Measurements from ENCODE around the gene SERPINA4.

Gene SERPINA4

DNA sequence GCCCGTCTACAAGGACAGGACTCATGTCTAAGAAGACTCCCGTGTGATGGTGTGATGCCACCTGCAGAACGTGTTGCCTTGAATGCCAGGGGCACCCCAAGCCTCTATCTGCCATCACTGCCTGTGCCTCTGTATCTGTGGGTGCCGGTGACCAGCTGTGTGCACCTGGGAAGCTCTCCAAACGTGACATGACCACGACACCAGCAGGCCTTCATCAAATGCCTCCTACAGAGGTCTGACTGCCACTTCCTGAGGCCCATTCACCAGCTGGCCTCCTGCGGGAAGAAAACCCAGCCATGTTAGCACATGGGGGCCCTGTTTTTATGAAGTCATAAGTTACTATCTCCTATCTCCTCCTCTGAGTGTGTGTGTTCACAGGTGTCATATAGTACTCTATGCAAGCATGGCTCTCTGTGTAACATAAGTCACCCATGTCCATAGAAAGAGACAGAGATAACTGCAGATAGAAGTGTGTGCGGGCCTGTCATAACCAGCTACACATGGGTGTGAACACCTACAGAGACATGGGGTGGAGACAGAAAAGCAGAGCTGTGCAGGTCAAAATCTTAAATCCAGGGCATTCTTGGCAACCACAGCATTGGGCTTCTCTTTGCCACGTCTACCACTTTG lies 18.3 kb upstream of the SERPINA4 start:
- no peak for DNase-seq

DNA sequence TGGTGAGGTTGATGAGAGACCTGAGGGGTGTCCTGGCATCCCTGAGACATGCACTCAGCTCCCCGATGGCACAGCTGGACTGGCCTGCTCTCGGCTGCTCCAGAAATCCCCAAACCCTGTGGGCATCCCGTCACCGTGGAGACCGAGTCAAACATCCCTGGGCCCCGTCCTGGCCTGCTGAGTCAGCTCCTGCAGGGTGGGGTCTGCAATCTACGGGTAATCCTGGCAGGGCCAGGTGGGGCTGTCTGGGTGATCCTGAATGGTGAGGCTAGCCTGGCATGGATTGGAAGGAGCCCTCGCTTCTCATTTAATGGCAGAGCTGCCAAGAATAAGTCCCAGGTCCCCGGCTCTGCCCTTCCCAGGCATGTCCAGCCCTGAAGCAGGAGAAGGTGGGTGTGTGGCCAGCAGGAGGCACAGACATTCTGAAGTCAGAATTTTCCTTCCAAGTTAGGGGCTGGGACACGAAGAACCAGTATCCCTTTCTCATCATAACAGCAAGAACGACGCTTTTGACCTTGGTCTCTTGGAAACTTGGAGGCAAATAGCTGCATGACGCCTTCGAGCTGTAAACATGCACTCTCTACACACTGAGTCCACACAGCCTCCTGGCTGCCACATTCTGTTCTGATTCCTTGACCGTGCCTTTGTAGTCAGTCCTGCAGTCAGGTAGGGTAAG lies 17.7 kb upstream of the SERPINA4 start:
- DNase-seq, result no peak

DNA sequence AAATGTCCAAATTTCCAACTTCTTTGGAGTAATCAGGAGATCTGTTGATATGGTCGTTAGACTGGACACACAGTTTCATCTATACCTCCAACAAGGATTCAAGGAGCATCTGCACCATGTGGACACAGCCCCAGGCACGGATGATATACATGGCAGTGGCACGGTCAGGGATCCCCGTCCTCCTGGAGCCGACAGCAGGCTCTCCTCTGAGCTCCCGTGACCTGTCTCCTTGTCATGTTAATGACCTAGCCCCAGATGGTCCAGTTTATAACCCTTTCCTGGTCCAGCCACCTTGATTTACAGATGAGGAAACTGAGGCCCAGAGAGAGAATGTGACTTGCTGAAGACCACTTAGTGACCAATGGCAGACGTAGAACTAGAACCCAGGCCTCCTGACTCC lies 16.5 kb upstream of the SERPINA4 start:
- DNase-seq, result no peak

DNA sequence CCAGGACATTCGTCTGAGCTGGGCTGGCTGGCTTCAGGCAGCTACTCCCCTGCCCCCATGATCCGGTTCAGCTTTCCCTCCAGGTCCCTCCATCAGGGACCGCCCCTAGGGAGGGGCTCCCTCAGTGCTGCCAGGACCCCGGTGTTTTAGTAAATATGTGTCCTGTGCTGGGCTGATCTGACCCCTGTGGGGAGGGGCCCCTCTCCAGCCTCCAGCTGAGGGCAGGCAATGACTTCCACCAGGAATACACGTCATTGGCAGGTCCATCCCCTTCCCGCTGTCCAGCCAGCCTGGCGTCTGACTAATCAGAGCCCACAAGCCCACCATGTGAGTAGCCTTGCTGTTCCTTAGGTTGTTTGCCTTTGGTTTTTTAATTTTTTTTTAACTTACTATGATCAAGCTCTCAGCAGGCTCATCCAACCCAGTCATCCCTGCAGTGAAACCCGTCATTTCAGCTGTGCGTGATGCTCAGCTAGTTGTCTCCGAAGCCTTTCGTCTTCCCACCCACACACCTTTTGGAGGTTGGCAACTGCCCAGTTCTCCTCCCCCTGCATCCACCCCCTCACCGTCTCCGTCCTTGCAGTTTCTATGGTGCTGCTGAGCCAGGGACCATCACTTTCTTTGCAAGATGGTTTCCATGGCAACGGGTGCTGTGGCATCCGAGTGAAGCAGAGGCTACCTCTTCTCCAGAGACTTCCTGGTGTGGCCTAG lies 16.0 kb upstream of the SERPINA4 start:
- no peak for DNase-seq

DNA sequence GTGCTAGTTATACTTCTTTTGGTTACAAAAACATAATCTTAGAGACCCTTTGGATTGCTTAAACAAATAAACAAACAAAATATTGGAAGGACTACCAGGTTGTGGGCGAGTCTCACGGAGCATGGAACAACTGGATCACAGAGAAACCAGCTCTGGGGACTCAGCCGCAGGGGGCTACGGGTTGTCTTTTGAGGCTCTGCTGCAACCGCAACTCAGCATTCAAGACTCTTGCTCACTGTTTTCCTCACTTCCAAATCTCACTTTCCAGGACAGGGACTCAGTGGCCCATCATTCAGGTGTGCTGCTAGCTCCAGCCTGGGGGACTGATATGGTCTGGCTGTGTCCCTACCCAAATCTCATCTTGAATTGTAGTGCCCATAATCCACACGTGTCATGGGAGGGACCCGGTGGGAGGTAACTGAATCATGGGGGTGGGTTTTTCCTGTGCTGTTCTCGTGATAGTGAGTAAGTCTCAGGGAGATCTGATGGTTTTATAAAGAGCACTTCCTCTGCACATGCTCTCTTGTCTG lies 14.0 kb upstream of the SERPINA4 start:
- no peak for DNase-seq

DNA sequence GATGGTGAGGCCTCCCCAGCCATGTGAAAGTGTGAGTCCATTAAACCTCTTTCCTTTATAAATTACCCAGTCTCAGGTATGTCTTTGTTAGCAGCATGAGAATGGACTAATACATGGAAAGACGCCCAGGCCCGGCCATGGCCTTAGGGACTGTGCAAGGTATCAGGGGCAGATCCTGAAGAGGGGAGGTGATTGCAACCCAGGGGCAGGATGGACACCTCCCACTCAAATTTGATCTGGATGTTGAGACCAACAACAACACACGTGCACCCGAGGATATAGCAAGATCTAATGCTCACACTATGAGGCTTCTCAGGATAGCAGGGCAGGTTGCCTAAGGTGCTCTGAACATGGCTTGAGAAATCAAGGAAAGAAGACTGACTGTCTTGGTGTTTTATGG lies 13.5 kb upstream of the SERPINA4 start:
- DNase-seq, result no peak

DNA sequence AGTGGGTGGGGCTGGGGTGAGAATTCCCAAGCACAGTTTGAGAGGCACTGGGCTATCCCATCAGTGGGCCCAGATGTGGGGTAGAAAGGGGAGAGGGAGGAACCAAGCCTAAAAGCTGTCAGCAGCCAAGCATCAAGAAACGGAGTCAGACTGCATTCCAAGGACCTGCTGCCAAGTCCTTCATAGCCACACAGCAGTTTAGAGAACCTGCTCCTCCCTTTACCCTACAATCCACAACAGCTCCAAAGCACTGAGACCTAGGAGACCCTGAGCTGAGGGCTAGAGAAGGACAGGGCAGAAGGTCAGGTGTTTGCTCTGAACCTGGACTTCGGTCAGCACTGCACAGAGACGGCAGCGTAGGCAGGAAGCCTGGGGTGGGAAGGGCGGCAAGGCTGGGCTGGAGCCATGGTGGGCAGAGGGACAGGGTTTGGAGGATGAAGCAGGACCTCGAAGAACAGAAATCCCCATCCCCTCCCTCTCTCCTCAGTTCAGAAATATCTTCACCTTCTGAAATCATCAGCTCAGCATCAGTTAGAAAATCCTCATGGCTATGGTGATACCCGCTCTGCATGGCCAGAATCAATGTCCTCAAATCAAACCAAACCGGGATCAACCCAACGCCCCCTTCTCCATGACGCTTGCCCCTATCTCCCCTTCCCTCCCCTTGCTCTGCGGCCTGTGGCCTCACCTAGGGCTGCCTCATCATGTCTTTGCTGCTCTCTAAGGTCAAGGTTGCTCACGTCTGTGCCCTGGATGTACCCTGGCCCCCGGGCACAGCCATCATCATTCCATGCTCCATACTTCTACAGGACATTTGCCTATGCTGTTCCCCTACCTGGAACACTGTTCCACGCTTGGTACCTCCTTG lies 12.9 kb upstream of the SERPINA4 start:
- no peak for DNase-seq

DNA sequence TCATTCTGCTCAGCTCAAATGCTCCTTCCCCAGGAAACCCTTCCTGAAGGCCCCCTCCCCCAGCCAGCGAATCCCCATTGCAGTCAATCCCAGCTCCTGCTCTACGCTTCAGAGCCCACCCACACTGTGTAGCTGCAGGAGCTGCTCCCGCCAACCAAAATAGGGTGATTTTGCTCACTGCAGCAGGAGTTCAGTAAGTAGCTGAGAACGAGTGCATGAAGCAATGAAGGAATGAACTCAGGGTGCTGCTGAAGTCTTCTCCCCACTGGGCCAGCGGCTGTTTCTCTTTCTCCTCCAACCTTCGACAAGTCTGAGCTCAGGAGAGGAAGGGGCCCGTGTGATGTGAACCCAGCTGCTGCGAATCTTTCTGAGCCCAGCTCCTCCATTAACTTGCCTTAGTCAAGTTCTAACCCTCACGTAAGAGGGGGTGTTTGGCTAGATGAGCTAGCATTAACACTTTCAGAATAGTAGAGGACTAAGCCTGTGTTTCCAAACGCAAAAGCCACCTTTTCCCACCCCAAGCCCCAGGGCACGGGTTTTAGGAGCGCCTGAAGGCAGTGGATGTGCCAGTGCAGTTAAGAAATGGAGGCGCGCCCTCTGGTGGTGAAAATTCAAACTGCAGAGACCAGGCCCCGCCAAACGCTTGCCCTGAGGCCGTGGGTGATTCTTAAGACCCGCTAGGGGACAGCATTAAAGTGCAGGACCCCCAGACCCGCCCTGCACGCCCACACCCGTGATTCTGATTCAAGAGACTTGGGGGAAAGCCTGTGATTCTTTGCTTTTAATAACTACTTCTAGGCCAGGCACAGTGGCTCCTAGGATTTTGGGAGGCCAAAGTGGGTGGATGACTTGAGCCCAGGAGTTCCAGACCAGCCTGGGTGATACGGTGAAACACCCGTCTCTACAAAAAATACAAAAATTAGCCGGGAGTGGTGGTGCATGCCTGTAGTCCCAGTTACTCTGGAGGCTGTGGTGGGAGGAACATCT lies 11.9 kb upstream of the SERPINA4 start:
- peak in 1 of 2 donors; percentile 19 for DNase-seq

DNA sequence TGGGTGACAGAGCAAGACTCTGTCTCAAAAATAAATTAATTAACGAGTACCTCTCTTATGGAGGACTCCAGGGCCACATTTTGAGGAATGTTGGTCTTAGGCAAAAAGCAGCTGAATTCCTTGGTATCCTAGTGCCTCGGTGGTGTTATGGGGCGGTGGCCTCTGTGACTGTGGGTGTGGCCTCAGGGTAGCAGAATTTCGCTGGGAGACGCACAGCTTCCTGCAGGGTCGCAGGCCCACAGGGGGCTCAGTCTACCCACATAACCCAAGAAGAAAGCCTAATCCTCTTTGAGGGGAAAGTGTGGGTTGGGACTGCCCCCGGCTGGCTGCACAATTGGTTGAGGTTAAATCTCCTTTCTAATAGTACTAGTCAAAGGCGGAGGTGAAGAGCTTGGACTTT lies 11.2 kb upstream of the SERPINA4 start:
- no peak for DNase-seq

DNA sequence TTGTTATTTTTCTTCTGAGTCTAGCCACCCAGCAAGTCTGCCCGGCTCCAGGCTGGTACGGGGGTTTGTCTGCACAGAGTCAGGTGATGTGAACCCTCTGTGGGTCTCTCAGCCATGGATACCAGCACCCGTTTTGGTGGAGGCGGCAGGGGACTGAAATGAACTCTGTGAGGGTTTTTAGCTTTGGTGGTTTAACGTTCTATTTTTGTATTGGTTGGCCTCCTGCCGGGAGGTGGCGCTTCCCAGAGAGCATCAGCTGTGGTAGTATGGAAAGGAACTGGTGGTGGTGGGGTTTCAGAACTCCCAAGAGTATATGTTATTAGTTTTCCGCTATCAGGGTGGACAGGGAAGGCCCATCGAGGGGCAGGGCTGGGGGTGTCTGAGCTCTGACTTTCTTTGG lies 5.3 kb upstream of the SERPINA4 start:
- no peak for DNase-seq

DNA sequence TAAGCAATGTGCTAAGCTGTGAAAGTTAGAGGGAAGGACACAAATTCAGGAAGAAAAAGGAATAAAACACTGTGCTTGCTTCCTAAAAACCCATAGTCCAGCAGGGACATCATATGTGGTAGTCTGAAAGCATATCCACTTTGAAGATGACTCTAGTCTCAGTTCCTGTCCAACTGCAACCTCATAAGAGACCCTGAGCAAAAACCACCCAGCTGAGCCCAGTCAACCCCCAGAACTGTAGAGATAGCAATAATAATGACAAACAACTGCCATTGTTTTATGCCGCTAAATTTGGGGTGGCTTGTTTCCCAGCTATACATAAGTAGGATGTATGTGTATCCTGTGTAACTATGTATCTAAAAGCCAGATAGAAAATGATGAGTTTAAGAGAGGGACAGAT lies 3.9 kb upstream of the SERPINA4 start:
- no peak for DNase-seq

DNA sequence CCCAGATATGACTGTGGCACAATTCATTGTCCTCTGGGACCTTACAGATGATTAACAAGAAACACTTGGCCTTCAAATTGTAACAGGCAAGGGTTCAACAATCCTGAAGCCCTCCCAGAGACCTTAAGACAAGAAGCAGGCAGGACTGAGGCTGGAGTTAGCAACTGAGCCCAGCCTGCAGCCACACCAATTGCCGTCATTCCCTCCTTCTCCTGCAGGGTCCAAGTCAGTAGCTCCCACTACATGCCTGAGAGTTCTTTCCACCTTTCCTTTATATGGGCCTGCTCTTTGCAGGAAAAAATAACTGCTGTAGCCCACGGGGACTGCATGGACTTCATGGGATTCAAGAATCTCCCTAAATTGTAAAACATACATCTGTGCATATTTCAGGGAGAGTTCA lies 2.4 kb upstream of the SERPINA4 start:
- no peak for DNase-seq

DNA sequence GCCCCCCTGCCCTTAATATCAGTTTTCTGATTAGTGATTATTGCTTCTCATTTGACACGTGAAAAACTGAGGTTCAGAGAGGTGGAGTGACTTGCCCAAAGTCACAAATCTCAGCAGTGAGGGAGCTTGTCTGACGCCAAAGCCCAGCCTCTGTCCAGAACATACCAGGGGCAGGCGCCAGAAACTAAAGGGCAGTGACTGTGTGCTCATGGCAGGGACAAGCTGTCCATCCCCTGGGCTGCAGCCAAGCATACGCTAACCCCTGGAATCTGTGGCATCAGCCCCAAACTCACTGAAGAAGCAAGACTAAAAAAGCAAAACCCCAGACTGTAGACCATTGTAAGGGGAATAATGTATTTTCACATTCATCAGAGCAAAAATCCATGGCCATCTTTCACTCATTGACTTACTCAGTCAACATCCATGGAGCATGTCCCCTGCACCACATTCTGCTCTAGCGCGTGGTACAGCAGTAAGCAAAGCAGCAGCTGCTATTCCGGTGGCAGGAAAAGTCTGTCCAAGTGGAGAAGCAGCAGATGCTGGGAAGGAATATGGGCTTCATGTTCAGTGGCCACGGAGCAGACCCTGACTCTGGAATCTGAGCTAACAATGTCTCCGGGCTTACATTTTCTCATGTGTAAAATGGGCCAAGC lies 1.5 kb upstream of the SERPINA4 start:
- DNase-seq, result no peak

DNA sequence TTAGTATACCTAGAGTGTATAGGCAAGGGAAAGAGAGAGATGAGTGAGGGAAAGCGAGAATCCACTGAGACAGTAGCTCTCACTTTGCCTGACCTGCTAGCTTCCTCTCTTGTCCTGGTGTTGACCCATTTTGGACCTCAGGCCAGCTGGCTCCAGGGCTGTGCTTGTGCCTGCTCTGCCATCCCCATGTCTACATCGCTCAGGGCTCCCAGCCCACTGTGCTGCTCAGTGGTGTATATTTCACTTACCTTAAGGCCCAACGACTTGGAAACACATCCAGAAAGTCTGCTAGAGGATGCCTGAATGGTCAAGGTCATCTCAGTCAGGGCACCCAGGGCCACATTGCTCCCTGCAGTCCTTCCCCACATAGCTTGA lies 964 bp upstream of the SERPINA4 start:
- DNase-seq, result no peak

DNA sequence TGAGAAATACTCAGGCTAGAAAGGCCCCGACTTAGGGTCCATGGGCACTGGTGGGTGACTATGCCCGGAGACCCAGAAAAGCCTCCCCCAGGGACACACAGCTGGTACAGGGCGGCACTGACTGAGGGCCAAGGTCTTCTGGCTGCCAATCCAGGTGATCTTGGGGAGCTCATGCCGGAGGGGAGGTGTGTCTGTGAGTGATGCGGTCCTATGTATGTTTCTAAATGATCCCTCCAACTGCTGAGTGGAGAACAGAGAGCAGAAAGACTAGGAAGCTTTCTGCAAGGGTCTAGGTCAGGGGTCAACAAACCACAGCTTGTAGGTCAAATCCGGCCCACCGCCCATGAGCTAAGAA lies 391 bp downstream of the SERPINA4 start:
- no peak for DNase-seq

DNA sequence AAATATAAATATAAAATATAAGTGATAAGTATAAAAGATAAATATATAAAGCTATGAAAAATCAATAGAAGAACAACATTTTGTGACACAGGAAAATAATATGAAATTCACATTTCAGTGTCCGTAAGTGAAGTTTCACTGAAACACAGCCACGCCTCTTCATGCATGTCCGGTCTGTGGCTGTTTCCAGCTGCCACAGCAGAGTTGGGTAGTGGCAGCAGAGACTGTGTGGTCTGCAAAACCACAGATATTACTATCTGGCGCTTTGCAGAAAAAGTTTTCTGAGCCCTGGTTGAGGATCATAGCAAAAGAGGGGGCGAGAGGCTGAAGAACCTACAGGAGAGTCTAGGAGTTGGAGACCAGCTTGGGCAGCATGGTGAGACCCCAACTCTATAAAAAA lies 780 bp downstream of the SERPINA4 start:
- DNase-seq, result no peak

DNA sequence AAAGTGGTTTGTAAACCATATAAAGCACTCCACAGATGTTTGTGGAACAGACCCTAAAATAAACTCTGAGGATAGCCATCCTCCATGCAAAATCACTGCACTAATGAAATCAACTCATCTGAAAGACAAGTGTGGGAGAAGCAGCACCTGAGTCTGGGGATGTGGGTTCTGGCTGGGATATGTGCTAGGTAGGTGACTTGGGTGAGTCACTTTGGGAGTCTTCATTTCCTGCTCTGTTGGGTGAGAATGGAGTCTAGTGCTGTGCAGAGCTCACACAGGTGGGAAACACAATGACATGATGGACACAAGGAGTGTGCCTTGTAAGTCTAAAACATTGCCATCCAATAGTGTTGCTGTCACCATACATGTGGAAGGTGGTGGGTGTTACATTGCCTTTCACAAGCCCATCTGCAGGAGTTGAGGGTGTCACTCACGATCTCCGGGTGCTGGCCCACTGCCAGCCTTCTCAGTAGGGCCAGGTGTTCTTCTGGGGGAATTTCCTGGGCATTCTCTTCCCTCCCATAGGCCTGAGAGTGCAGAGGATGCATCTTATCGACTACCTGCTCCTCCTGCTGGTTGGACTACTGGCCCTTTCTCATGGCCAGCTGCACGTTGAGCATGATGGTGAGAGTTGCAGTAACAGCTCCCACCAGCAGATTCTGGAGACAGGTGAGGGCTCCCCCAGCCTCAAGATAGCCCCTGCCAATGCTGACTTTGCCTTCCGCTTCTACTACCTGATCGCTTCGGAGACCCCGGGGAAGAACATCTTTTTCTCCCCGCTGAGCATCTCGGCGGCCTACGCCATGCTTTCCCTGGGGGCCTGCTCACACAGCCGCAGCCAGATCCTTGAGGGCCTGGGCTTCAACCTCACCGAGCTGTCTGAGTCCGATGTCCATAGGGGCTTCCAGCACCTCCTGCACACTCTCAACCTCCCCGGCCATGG lies 2.0 kb downstream of the SERPINA4 start:
- no peak for DNase-seq

DNA sequence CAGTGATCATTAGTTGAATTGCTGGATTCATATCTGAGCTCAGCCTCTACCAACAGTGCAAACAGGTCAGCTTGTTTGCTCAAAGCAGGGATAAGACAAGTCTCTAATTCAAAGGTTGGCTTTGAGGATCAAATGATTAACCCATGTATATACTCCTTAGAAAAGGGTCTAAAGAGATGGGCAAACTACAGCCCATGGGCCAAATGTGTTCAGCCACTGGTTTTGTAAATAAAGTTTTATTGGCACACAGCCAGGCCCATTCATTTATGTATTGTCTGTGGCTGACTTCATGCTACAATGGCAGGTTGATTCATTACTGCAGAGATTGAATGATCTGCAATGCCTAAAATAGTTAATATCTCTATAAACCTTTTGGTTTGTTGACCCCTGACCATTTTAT lies 3.1 kb downstream of the SERPINA4 start:
- DNase-seq, result no peak

DNA sequence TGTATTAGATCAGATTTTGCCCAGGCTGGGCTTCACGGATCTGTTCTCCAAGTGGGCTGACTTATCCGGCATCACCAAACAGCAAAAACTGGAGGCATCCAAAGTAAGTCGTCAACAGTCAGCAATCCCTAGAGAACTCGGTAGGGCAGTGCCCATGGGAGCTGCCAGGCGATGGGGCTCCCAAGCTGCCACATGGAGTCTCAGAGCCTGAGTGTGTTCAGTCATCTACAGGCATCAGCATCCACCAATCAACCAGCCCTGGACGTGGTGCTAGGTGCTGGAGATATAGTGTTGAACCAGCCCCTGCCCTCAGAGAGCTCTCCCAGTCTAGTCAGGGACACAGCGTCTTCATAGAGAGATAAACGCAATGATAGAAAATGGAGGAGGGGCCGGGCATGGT lies 6.9 kb downstream of the SERPINA4 start:
- no peak for DNase-seq

DNA sequence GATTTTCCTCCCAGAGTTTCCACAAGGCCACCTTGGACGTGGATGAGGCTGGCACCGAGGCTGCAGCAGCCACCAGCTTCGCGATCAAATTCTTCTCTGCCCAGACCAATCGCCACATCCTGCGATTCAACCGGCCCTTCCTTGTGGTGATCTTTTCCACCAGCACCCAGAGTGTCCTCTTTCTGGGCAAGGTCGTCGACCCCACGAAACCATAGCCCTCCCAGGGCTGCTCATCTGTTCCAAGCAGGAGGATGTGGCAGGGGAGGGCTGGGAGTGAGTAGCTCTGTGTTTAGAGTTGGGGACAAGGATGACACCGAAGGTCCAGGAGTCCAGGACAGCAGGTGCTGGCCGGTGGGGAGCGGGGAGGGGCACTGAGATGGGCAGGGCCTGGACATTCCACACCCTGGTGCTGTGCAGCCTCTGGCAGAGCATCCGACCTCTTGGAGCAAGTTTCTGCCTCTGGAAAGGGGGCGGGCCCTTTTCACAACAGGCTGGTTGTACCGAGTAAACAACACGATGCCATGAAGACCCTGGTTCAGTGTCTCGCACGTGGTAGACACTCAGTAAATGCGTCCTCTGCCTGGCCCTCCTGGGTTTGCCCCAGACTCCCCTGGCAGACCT lies 8.2 kb downstream of the SERPINA4 start:
- DNase-seq, result no peak
